ENCODE data around the gene HDAC4. TPM values are rescaled to one million over a fixed set of nuclear protein-coding genes. Genes with fewer than 3 reads are reported as not detected.
"Not testable (repeated sequence)": the region's sequence is repeated elsewhere in the genome, so short reads cannot be mapped to it uniquely, and the experiment has no call there.

Gene HDAC4
- total and polyA plus RNA-seq, 8 donors, result 1.7 to 98.8 (median 24.5) TPM

- Histone ChIP-seq H3K9me3 (peaks cover 0 to 16% (median 8%) of the 10 kb centered on the region in 4 donors), H3K4me1 (peaks cover 3 to 19% (median 14%) of the 10 kb centered on the region in 4 donors), H3K4me3 (no peak overlapping the region), H3K27ac (no peak overlapping the region), H3K36me3 (peaks cover 12 to 93% (median 77%) of the 10 kb centered on the region in 4 donors), H3K27me3 (no peaks in the 10 kb centered on the region)
- intact Hi-C loops (cut with DNase I; ENCODE audit: low total_unique reads), result no loop called here
- no peak for DNase-seq
- 95 to 99% (median 97%) methylated on average over 19 to 26 of the region's 26 CpGs for WGBS, 5 donors
- TF ChIP-seq CTCF (IDR thresholded peaks at IDR 0.05) (no peak), POLR2A (IDR thresholded peaks at IDR 0.05) (no peak), EP300 (IDR thresholded peaks at IDR 0.05) (no peak), POLR2AphosphoS5 (IDR thresholded peaks at IDR 0.05) (no peak)
Observed at GRCh38 chr2:239178954-239179353, 221.9 kb downstream of the HDAC4 start.

- Histone ChIP-seq H3K4me1 (peaks cover 3 to 19% (median 14%) of the 10 kb centered on the region in 4 donors), H3K27me3 (no peaks in the 10 kb centered on the region), H3K4me3 (no peak overlapping the region), H3K27ac (no peak overlapping the region), H3K36me3 (peaks cover 12 to 96% (median 76%) of the 10 kb centered on the region in 4 donors), H3K9me3 (peaks cover 0 to 18% (median 8%) of the 10 kb centered on the region in 4 donors)
- TF ChIP-seq EP300 (IDR thresholded peaks at IDR 0.05) (no peak), CTCF (IDR thresholded peaks at IDR 0.05) (no peak), POLR2AphosphoS5 (IDR thresholded peaks at IDR 0.05) (no peak), POLR2A (IDR thresholded peaks at IDR 0.05) (no peak)
- intact Hi-C loops (cut with DNase I; ENCODE audit: low total_unique reads), result no loop called here
- no peak for DNase-seq
- 96 to 98% (median 96%) methylated on average over 10 of the region's 10 CpGs for WGBS, 5 donors
Observed at GRCh38 chr2:239178484-239178883, 222.3 kb downstream of the HDAC4 start.

GRCh38 chr2:239177908-239178307, 222.9 kb downstream of the HDAC4 start:
- intact Hi-C loops (cut with DNase I; ENCODE audit: low total_unique reads), result no loop called here
- H3K27ac ChIP-seq, result no peak overlapping the region
- no peaks in the 10 kb centered on the region for H3K27me3 ChIP-seq
- no peak overlapping the region for H3K4me3 ChIP-seq
- peaks cover 0 to 20% (median 10%) of the 10 kb centered on the region in 4 donors for H3K9me3 ChIP-seq
- no peak for DNase-seq
- H3K36me3 ChIP-seq, result peaks cover 12 to 96% (median 74%) of the 10 kb centered on the region in 4 donors
- peaks cover 3 to 19% (median 14%) of the 10 kb centered on the region in 4 donors for H3K4me1 ChIP-seq
- WGBS, 5 donors, result 95 to 98% (median 97%) methylated on average over 17 of the region's 17 CpGs
- TF ChIP-seq POLR2A (IDR thresholded peaks at IDR 0.05), result no peak
- TF ChIP-seq EP300 (IDR thresholded peaks at IDR 0.05), result no peak
- no peak for TF ChIP-seq POLR2AphosphoS5 (IDR thresholded peaks at IDR 0.05)
- TF ChIP-seq CTCF (IDR thresholded peaks at IDR 0.05), result no peak

- Histone ChIP-seq H3K36me3 (peaks cover 12 to 96% (median 71%) of the 10 kb centered on the region in 4 donors), H3K27me3 (no peaks in the 10 kb centered on the region), H3K4me1 (peaks cover 2 to 16% (median 12%) of the 10 kb centered on the region in 4 donors), H3K4me3 (no peak overlapping the region), H3K9me3 (peaks cover 0 to 26% (median 13%) of the 10 kb centered on the region in 4 donors), H3K27ac (no peak overlapping the region)
- intact Hi-C loops (cut with DNase I; ENCODE audit: low total_unique reads), result no loop called here
- no peak for DNase-seq
- TF ChIP-seq POLR2A (IDR thresholded peaks at IDR 0.05), result no peak
- no peak for TF ChIP-seq EP300 (IDR thresholded peaks at IDR 0.05)
- no peak for TF ChIP-seq POLR2AphosphoS5 (IDR thresholded peaks at IDR 0.05)
- no peak for TF ChIP-seq CTCF (IDR thresholded peaks at IDR 0.05)
- WGBS, 5 donors, result 96 to 99% (median 97%) methylated on average over 10 to 11 of the region's 11 CpGs
Observed at GRCh38 chr2:239177325-239177724, 223.5 kb downstream of the HDAC4 start.

GRCh38 chr2:239176138-239176803, 224.5 kb downstream of the HDAC4 start:
- H3K27me3 ChIP-seq; intact Hi-C loops (cut with DNase I; ENCODE audit: low total_unique reads); H3K4me1 ChIP-seq; DNase-seq; H3K4me3 ChIP-seq: not testable (repeated sequence)
- WGBS, 5 donors, result 80 to 96% (median 87%) methylated on average over 10 to 23 of the region's 23 CpGs
- H3K9me3 ChIP-seq, result peaks cover 0 to 36% (median 18%) of the 10 kb centered on the region in 4 donors
- H3K36me3 ChIP-seq, result peaks cover 10 to 92% (median 64%) of the 10 kb centered on the region in 4 donors
- peak overlapping the region in 1 of 5 donors; percentile 13 for H3K27ac ChIP-seq

Measured in stomach (tissue), 9 donors.